GM21737 (cell line): ENCODE measurements around the gene RHBDL1.

Source experiments
- ATAC-seq: cut with Tn5 transposase; IDR thresholded peaks from one replicate; pipeline ENCODE4 v1.9.1; 2021; ENCODE audit warnings: mild to moderate bottlenecking, moderate library complexity; ENCODE audit not compliant: unreplicated experiment

The RHBDL1 gene

DNA sequence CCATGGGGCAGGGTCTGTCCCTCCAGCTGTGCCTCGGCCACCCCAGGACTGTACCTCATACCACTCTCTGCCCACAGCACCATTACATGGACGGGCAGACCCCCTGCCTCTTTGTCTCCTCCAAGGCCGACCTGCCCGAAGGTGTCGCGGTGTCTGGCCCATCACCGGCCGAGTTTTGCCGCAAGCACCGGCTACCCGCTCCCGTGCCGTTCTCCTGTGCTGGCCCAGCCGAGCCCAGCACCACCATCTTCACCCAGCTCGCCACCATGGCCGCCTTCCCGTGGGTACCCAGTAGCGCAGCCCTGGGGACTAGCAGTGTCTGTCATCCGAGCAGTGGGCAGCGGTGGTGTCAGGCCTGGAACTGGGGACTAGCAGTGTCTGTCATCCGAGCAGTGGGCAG is 2.6 kb upstream of the RHBDL1 start:
- no peak for ATAC-seq

DNA sequence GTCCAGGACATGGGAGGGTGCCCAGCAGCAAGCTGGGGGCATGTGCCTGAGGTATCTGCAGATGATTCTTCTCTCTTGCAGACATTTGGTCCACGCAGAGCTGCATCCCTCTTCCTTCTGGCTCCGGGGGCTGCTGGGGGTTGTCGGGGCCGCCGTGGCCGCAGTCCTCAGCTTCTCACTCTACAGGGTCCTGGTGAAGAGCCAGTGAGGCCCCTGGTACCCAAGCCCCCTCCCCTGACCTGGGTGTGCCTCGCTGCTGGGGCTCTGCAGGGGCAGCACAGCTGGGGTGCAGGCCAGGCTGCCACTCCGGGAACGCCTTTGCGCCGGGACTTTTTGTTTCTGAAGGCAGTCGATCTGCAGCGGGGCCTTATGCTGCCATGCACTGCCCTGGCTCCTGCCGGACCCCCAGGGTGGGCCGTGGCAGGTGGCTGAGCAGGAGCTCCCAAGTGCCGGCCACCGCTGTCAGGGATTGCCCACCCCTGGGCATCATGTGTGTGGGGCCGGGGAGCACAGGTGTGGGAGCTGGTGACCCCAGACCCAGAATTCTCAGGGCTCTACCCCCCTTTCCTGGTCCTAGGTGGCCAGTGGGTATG is 2.0 kb upstream of the RHBDL1 start:
- no peak for ATAC-seq

DNA sequence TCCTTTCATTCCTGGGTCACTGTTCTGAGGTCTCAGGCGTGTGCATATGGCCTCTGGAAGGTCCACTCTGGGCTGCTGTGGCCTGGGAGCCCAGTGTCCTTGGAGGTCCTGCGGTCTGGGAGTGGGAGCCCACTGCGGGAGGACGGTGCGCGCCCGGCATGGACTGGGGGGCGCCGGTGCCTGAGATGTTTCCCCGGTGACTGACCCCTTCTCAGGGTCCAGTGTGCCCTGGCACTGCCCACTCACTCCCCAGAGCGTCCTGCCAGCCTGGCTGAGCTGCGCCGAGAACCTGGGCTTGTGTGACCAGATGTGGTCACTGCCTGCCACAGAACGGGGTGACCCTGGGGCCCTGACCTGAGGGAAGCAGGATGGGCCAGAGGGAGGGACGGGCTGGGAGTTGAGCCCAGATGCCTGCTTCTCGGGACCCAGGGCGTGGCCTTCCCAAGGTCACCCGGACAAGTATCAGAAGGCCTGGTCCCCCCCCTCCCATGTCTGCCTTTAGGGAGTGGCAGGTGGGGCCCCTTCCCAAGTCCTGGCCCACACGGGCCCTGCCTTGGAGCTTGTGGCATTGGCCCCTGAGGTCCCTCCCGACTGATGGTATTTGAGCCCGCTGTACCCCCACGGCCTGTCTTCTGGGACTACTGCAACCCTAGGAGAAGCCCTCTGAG is 1.1 kb upstream of the RHBDL1 start:
- ATAC-seq: no peak

DNA sequence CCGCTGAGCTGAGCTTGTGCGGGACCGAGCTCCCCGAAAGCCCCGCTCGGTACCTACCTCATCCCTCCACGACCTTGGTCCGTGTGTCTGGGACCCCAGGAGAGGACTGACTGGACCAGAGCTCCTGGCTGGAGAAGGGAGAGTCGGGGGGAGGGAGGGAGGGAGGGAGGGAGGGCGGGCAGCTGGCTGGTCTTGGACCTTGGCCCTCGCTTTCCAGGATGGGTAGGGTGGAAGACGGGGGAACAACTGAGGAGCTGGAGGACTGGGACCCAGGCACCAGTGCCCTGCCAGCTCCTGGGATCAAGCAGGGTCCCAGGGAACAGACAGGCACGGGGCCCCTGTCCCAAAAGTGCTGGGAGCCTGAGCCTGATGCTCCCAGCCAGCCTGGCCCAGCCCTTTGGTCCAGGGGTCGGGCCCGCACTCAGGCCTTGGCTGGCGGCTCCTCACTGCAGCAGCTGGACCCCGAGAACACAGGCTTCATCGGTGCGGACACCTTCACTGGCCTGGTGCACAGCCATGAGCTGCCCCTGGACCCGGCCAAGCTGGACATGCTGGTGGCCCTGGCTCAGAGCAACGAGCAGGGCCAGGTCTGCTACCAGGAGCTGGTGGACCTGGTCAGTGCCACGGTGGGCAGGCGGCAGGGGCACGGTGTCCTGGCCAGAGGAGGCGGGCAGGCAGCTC is 553 bp downstream of the RHBDL1 start:
- ATAC-seq: no peak

DNA sequence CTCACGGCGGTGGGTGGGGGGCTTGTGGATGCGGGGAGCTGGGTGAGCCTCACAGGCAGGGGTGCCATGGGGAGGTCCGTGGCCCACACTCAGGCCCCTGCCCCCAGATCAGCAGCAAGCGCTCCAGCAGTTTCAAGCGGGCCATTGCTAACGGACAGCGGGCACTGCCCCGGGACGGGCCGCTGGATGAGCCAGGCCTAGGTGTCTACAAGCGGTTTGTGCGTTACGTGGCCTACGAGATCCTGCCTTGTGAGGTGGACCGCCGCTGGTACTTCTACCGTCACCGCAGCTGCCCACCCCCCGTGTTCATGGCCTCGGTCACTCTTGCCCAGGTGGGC is 1.1 kb downstream of the RHBDL1 start:
- ATAC-seq: no peak

DNA sequence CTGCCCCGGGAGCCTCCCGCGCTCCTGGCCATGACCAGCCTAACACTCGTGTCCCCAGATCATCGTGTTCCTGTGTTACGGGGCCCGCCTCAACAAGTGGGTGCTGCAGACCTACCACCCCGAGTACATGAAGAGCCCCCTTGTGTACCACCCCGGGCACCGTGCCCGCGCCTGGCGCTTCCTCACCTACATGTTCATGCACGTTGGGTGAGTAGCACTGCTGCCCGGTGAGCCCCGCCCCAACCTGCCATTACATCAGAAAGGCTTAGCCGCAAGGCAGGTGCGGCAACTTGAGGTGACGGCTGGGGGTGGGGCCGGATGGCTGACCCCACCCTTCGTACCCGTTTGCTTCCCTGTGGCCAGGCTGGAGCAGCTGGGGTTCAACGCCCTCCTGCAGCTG is 1.4 kb downstream of the RHBDL1 start:
- ATAC-seq: no peak

DNA sequence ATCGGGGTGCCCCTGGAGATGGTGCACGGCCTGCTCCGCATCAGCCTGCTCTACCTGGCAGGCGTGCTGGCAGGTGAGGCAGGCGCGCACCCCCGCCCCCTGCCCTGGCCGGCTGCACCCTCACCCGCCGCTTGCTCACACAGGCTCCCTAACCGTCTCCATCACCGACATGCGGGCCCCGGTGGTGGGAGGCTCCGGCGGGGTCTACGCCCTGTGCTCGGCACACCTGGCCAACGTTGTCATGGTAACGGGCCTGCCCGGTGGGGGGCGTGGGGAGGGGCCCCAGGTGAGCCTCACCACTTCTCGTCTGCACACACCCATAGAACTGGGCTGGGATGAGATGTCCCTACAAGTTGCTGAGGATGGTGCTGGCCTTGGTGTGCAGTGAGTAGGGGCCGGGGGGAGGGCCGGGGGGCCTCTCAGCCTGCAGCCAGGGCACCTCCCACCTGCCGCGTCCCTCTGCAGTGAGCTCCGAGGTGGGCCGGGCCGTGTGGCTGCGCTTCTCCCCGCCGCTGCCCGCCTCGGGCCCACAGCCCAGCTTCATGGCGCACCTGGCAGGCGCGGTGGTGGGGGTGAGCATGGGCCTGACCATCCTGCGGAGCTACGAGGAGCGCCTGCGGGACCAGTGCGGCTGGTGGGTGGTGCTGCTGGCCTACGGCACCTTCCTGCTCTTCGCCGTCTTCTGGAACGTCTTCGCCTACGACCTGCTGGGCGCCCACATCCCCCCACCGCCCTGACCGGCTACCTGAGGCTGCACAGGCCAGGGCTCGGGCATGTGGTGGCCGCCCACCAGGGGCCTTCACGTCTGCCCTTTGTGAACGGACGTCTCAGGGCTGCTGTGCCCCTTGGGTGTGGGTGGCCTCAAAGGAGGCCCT is 2.1 kb downstream of the RHBDL1 start:
- no peak for ATAC-seq

DNA sequence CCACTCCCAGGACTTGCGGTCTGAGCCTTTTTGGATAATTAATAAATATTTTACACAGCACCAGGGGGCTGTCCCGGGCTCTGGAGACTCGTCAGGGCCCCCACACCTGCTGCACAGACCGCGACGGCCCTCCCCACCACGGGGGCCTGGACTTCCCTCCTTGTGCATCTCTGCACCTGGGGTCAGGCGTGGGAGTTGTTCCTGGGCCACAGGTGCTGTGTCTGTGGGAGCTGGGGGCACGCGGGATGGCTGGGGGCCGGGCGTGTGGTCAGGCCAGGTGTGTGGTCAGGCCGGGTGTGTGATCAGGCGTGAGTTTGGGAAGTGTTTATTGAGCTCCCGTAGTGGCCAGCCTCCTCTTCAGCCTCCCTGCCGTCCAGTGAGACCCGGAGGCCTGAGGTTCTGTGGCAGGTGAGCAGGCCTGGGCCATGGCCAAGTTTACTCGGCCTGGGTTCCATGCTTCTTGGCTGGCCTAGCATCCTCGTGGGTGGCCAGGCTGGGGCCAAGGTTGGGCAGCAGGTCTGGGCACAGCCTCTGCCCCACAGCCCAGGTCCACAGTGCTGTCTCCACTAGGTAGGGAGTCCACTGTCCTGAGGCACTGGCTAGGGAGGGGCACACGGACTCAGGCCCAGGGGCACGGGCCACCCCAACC is 2.9 kb downstream of the RHBDL1 start:
- ATAC-seq: no peak

DNA sequence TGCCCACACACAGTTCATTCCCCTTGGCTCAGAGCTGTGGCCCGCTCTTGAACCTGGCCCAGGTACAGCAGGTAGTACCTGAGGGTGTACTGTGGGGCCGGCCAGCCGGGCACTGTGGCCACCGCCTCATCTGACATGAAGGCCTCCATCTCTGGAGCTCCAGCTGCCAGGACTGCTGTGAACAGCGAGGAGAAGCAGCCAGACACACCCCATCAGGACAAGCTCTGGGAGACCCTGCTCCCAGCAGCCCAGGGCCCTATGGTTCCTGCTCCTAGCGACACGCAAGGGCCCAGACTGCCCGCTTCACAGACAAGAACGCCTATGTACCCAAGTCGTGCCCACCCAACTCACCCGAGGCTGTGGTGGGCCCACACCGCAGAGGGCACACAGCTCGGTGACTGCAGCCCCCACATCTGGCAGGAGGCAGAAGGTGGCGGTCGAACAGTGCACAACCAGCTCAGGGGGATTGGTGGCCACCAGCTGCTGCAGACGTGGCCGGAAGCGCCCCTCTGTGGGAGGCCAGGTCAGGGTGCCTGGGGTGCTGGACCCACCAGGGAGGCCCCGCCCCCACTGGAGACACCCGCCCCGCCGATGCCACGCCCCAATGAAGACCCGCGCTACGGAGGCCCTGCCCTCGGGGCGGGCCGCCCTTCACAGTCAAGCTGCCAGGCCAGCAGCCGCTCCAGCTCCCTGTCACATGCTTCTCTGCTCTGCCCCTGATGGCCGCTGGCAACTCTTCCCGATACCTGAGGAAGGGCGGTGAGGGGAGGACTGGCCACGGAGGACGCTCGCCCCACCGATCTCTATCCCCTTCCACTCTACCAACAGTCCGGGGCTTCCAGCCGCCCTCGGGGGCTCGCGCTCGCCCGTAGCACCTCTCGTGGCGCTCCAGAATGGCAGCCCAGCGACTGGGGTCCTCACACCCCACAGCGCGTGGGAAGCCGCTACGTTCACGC is 3.7 kb downstream of the RHBDL1 start:
- ATAC-seq: no peak

DNA sequence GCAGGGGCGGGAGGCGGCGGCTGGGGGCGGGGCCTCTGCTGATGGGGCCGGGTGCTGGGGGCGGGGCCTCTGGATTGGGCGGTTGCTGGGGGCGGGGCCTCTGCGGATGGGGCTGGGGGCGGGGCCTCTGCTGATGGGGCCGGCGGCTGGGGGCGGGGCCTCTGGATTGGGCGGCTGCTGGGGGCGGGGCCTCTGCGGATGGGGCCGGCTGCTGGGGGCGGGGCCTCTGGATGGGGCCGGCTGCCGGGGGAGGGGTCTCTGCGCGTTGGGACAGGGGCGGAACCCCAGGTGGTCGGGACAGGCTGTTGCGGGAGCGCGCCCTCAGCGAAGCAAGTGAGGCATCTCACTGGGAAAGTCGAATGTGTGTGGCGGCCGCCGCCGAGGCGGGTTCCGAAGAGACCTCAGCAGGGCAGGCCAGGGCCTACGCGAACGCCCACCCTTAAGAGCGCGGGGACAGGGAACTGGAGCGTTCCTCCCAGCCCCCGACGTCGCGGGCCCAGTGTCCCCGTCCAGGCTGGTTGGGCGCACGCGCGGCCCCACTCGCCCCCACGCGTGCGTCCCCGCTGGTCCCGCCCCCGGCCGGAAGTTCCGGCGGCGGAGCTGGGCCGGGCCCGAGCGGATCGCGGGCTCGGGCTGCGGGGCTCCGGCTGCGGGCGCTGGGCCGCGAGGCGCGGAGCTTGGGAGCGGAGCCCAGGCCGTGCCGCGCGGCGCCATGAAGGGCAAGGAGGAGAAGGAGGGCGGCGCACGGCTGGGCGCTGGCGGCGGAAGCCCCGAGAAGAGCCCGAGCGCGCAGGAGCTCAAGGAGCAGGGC is 4.5 kb downstream of the RHBDL1 start, which contains the start of gene STUB1:
Gene STUB1, plus strand, starts transcription at position 597 of the 811 bp plus-strand sequence. Its CDS starts 116 bp downstream, at position 713.
- ATAC-seq: peak; percentile 31

DNA sequence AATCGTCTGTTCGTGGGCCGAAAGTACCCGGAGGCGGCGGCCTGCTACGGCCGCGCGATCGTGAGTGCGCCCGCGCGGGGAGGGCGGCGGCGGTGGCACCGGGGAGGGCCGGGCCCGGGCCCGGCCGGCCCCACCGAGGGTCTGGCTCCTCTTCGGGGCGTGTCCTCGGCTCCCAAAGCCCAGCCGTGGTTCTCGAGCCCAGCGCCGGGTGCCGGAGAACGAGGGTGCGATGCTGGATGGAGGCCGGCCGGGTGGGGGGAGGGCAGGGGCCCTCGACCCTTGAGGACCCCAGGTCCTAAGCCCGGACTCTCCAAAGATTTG is 5.1 kb downstream of the RHBDL1 start:
- no peak for ATAC-seq

DNA sequence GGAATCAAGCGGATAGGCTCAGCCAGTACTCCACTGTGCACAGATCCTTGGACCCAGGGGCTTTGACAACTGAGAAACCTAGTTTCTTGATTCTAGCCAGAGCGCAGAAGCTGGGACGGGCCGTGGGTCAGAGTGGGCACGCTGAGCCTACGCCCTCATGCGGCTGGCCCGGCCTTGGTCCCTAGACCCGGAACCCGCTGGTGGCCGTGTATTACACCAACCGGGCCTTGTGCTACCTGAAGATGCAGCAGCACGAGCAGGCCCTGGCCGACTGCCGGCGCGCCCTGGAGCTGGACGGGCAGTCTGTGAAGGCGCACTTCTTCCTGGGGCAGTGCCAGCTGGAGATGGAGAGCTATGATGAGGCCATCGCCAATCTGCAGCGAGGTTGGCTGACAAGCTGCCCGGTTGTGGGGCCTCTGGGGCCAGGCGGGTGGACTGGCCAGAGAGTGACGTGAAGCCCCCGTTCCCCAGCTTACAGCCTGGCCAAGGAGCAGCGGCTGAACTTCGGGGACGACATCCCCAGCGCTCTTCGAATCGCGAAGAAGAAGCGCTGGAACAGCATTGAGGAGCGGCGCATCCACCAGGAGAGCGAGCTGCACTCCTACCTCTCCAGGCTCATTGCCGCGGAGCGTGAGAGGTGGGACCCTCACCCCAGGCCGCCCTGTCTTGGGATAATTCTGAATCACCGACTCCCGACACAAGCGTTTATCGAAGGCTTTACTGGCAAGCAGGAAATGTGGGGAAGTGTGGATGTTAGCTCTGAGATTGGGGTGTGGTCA is 5.7 kb downstream of the RHBDL1 start:
- no peak for ATAC-seq

DNA sequence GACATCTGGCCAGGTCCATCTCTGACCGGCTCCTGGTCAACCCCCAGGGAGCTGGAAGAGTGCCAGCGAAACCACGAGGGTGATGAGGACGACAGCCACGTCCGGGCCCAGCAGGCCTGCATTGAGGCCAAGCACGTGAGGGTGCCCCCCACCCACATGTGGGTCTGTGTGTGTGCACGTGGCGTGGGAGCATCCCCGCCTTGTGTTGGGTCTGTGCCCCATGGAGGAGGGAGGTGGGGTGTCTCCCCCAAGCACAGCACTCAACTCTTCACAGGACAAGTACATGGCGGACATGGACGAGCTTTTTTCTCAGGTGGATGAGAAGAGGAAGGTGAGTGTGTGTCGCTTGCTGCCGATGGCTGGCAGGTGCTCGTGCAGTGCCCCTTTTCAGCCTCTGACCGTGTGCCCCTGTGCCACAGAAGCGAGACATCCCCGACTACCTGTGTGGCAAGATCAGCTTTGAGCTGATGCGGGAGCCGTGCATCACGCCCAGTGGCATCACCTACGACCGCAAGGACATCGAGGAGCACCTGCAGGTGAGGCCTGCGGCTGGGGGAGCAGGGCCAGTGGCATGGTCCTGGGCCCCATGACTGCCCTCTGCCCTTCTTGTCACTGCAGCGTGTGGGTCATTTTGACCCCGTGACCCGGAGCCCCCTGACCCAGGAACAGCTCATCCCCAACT is 6.4 kb downstream of the RHBDL1 start:
- no peak for ATAC-seq

DNA sequence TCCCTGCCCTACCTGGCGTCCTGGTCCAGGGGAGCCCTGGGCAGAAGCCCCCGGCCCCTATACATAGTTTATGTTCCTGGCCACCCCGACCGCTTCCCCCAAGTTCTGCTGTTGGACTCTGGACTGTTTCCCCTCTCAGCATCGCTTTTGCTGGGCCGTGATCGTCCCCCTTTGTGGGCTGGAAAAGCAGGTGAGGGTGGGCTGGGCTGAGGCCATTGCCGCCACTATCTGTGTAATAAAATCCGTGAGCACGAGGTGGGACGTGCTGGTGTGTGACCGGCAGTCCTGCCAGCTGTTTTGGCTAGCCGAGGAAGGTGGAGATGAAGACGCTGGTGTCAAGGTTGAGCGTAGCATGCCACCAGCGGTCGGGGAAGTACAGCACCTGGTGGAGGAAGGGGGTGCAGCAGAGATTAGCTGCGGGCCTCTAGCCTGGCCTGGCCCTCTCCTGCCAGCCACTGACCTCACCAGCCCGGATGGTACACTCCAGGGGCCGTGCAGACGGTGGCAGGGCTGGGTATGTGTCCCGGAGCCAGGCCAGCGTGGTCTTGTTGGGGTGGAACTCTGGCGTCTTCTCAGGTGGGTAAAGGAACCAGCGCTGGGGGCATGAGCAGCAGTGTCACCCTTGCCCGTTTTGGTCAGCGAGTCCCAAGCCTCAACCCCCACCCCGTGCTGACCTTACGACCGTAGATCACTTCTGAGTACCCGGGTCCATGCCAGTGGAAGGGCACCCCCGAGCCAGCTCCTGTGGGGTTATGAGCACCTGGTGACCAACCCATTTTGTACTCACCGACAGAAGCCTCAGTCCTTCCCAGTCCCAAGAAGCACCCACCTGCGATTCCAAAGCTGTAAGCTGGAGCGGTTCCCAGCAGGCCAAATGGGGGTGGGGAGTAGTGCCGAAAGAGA is 7.3 kb downstream of the RHBDL1 start:
- ATAC-seq: no peak

DNA sequence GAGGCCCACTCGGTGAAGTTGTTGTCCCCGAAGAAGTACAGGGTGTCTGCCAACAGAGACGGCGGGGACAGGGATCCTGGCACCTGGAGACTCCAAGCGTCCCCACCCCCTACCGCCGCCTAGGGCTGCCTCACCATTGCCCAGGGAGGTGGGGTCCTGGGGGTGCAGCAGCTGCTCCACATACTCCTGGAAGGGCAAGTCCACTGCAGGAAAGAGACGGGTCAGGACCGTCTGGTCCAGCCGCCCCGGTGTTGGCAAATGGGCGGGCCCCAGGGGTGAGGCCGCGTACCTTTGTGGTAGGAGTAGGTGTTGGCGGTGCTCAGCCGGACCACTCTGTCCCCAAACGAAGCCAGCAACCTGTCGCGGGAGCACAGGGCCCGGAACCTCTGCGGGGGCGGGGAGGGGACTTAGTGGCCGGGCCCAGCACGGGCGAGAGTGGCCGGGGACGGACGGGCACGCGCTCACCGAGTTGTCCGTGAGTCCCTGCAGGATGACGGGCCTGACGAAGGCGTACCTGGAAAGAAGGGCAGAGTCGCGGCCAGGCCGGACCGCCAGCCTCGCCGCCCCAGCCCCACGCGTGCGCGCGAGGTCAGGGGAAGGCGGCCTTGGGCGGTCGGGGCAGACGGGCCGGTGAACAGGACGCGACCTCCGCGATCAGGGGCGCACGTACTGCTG is 8.1 kb downstream of the RHBDL1 start:
- ATAC-seq: peak; percentile 0

DNA sequence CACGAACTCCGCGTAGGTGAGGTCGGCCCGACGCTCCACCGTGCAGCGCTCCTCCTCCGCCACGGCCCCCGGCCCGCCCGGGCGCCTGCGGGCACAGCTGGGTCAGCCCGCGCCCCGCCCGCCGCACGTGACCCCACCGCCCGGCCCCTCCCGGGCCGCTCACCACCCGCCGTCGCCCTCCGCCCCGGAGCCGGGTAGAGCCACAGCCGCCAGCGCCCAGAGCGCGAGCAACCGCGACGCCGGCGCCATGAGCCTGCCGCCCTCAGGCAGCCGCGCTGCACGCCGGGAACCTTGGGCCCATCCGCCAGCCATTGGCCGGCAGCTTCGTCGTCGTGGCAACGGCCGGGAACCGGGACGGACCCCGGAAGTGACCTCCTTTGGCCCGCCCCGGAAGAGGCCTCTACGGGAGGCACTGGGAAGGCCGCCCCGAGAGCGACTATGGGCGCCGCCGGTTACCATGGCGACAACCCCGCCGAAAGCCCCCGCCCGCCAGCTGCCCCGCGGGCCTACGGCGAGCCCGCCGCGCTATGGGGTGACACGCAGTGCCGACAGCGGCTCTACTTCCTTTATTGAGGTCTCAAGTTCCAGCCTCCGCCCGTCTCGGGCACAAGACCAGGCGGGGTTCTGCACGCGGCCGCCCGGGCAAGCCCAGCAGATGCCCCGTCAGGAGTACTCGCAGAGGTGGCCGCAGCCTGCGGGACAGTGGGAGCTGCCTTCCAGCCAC is 8.8 kb downstream of the RHBDL1 start, which contains the start of gene JMJD8:
Gene JMJD8, minus strand, starts transcription at position 264 of the 724 bp plus-strand sequence. Its CDS starts 15 bp downstream, at position 249.
- peak; percentile 46 for ATAC-seq
